ENCODE results near the gene MRPS2. TPM values are rescaled to one million over a fixed set of nuclear protein-coding genes. Genes with fewer than 3 reads are reported as not detected.

The MRPS2 gene
- total RNA-seq, 4 donors from 2014 or later, result 26.0 to 101 (median 53.6) TPM

DNA sequence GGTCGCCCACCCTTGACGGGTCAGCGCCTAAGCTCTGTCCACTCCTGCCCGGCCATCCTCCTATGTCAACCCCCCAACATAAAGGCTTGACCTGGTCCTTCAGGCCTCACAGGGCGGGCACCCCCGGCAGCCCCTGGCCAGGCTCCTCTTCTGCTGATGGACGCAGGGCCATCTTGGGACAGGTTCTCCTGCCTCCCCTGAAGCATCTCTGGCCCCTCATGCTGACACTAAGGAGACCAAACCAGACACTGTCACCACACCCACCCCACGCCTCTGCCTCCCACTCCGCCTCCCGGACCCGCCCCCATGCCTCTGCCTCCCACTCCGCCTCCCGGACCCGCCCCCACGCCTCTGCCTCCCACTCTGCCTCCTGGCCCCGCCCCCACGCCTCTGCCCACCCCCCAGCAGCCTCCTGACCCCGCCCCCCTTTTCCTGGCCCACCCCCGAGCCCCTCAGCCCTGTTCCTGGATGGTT is 52.3 kb downstream of the MRPS2 start:
- Histone ChIP-seq H3K4me1 (no peaks in the 10 kb centered on the region), H3K4me3 (no peak overlapping the region), H3K27me3 (no peaks in the 10 kb centered on the region), H3K9me3 (no peaks in the 10 kb centered on the region), H3K27ac (no peak overlapping the region), H3K36me3 (no peaks in the 10 kb centered on the region)
- intact Hi-C loops (cut with DNase I; ENCODE audit: low total_unique reads) (loop anchor here (10.0 kb wide), 1 partner anchor 508 kb away; no protein-coding TSS in a partner anchor), in situ Hi-C loops (cut with MboI; ENCODE audit: low pct_ligation_motif_present in 1 of 4, low pct_unique_long_range_greater_than_20kb in 1 of 4, low sequenced_read_pairs in 3 of 4) (no loop called here)
- TF ChIP-seq EP300 (IDR thresholded peaks at IDR 0.05; ENCODE audit: low read depth) (no peak), POLR2A (IDR thresholded peaks at IDR 0.05) (no peak), POLR2AphosphoS5 (IDR thresholded peaks at IDR 0.05) (no peak)
- TF ChIP-seq, protein P1, sequence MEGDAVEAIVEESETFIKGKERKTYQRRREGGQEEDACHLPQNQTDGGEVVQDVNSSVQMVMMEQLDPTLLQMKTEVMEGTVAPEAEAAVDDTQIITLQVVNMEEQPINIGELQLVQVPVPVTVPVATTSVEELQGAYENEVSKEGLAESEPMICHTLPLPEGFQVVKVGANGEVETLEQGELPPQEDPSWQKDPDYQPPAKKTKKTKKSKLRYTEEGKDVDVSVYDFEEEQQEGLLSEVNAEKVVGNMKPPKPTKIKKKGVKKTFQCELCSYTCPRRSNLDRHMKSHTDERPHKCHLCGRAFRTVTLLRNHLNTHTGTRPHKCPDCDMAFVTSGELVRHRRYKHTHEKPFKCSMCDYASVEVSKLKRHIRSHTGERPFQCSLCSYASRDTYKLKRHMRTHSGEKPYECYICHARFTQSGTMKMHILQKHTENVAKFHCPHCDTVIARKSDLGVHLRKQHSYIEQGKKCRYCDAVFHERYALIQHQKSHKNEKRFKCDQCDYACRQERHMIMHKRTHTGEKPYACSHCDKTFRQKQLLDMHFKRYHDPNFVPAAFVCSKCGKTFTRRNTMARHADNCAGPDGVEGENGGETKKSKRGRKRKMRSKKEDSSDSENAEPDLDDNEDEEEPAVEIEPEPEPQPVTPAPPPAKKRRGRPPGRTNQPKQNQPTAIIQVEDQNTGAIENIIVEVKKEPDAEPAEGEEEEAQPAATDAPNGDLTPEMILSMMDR (IDR thresholded peaks at IDR 0.05), result no peak
- 77% methylated on average over 17 of the region's 19 CpGs; no CpG with 5 or more reads in 1 of the 2 donors for WGBS, 2 donors (ENCODE audit: low coverage in 1 of 2)
- no peak for DNase-seq

Other genes starting within 250 kb of the MRPS2 start
- 10 to 100 TPM; 21.5 to 26.5 (median 25.0) TPM for gene PPP1R26, start 20.9 kb upstream of the MRPS2 start, total RNA-seq
- not detected for gene LCN1, start 20.8 kb downstream of the MRPS2 start, total RNA-seq
- gene OBP2A, start 45.4 kb downstream of the MRPS2 start, total RNA-seq, result not detected
- gene PAEP, start 61.1 kb downstream of the MRPS2 start, total RNA-seq, result not detected
- gene GLT6D1, start 138.9 kb downstream of the MRPS2 start, total RNA-seq, result not detected
- not detected for gene LCN9, start 162.6 kb downstream of the MRPS2 start, total RNA-seq
- not detected for gene SOHLH1, start 198.8 kb downstream of the MRPS2 start, total RNA-seq
- gene KCNT1, start 201.5 kb downstream of the MRPS2 start, total RNA-seq, result under 1 TPM in 1 of 4 donors, not detected in 3; 0.14 TPM